ENCODE measurements around the gene SHISAL2B.
"Not testable (repeated sequence)": the region's sequence is repeated elsewhere in the genome, so short reads cannot be mapped to it uniquely, and the experiment has no call there.

The SHISAL2B gene

GRCh38 chr5:64690417-64691151, at the start of gene SHISAL2B:
Gene SHISAL2B (plus strand): TSS chr5:64690503. CDS start chr5:64690624, 121 bp downstream.
- no peak for DNase-seq (ENCODE audit: low read depth in 2 of 2)

- DNase-seq (ENCODE audit: low read depth in 2 of 2): no peak
These were observed 45.5 kb upstream of the SHISAL2B start for GRCh38 chr5:64644831-64645230.

GRCh38 chr5:64646169-64646568, 44.1 kb upstream of the SHISAL2B start:
- DNase-seq (ENCODE audit: low read depth in 2 of 2): no peak

- no peak for DNase-seq (ENCODE audit: low read depth in 2 of 2)
These were observed 40.8 kb upstream of the SHISAL2B start for GRCh38 chr5:64649512-64649911.

GRCh38 chr5:64653766-64654560, 36.3 kb upstream of the SHISAL2B start:
- no peak for DNase-seq (ENCODE audit: low read depth in 2 of 2)

GRCh38 chr5:64654561-64654938, 35.8 kb upstream of the SHISAL2B start:
- no peak for DNase-seq (ENCODE audit: low read depth in 2 of 2)

GRCh38 chr5:64655596-64655995, 34.7 kb upstream of the SHISAL2B start:
- DNase-seq (ENCODE audit: low read depth in 2 of 2): no peak

GRCh38 chr5:64659289-64659688, 31.0 kb upstream of the SHISAL2B start:
- no peak for DNase-seq (ENCODE audit: low read depth in 2 of 2)

- not testable (repeated sequence) for DNase-seq (ENCODE audit: low read depth in 2 of 2)
These were observed 27.1 kb upstream of the SHISAL2B start for GRCh38 chr5:64663181-64663580.

- no peak for DNase-seq (ENCODE audit: low read depth in 2 of 2)
These were observed 25.1 kb upstream of the SHISAL2B start for GRCh38 chr5:64665243-64665642.

GRCh38 chr5:64666078-64666477, 24.2 kb upstream of the SHISAL2B start:
- no peak for DNase-seq (ENCODE audit: low read depth in 2 of 2)

GRCh38 chr5:64667068-64667467, 23.2 kb upstream of the SHISAL2B start:
- no peak for DNase-seq (ENCODE audit: low read depth in 2 of 2)

- no peak for DNase-seq (ENCODE audit: low read depth in 2 of 2)
These were observed 20.0 kb upstream of the SHISAL2B start for GRCh38 chr5:64670277-64670676.

GRCh38 chr5:64671678-64672077, 18.6 kb upstream of the SHISAL2B start:
- no peak for DNase-seq (ENCODE audit: low read depth in 2 of 2)

- DNase-seq (ENCODE audit: low read depth in 2 of 2): no peak
These were observed 11.9 kb upstream of the SHISAL2B start for GRCh38 chr5:64678374-64678773.

- no peak for DNase-seq (ENCODE audit: low read depth in 2 of 2)
These were observed 10.0 kb upstream of the SHISAL2B start for GRCh38 chr5:64680289-64680688.

GRCh38 chr5:64682608-64683007, 7.7 kb upstream of the SHISAL2B start:
- no peak for DNase-seq (ENCODE audit: low read depth in 2 of 2)

- DNase-seq (ENCODE audit: low read depth in 2 of 2): no peak
These were observed 4.4 kb upstream of the SHISAL2B start for GRCh38 chr5:64685866-64686265.

GRCh38 chr5:64688391-64688790, 1.9 kb upstream of the SHISAL2B start:
- no peak for DNase-seq (ENCODE audit: low read depth in 2 of 2)

- DNase-seq (ENCODE audit: low read depth in 2 of 2): no peak
These were observed 1.3 kb upstream of the SHISAL2B start for GRCh38 chr5:64688965-64689364.

GRCh38 chr5:64690104-64690416, 243 bp upstream of the SHISAL2B start:
- DNase-seq (ENCODE audit: low read depth in 2 of 2): no peak

- DNase-seq (ENCODE audit: low read depth in 2 of 2): no peak
These were observed 988 bp downstream of the SHISAL2B start for GRCh38 chr5:64691291-64691690.

- no peak for DNase-seq (ENCODE audit: low read depth in 2 of 2)
These were observed 3.3 kb downstream of the SHISAL2B start for GRCh38 chr5:64693636-64694035.

Data from stimulated activated CD4-positive, alpha-beta T cell treated with anti-CD3 and anti-CD28 coated beads, Interleukin-1b, Interleukin-23, amount 100 ng/mL, for 4 hours (primary cell).